ENCODE data around the gene IGSF11. TPM values are rescaled to one million over a fixed set of nuclear protein-coding genes. Genes with fewer than 3 reads are reported as not detected.

Gene IGSF11
- total RNA-seq, 1 donor from 2014 or later: 0.39 TPM

- Mint-ChIP-seq H3K4me1 (ENCODE audit: low read depth, unreplicated experiment) (peaks cover 11% of the 10 kb centered on the region), H3K4me3 (ENCODE audit: unreplicated experiment) (no peak overlapping the region), H3K9me3 (ENCODE audit: unreplicated experiment) (no peaks in the 10 kb centered on the region), H3K36me3 (ENCODE audit: low read depth, unreplicated experiment) (no peaks in the 10 kb centered on the region), H3K27ac (ENCODE audit: unreplicated experiment) (no peak overlapping the region), H3K27me3 (ENCODE audit: low read depth, unreplicated experiment) (no peaks in the 10 kb centered on the region)
- Histone ChIP-seq H3K4me2 (ENCODE audit: low read length) (no peak overlapping the region), H3K79me2 (ENCODE audit: insufficient read depth, low read length) (no peaks in the 10 kb centered on the region), H3K27ac (ENCODE audit: low read depth, low read length) (no peak overlapping the region), H3K4me3 (ENCODE audit: insufficient read depth, low read depth, low read length) (no peak overlapping the region), H3K36me3 (ENCODE audit: insufficient read depth, low read length) (no peaks in the 10 kb centered on the region), H4K20me1 (ENCODE audit: insufficient read depth, low read length) (no peaks in the 10 kb centered on the region), H3K9me3 (ENCODE audit: insufficient read depth, low read depth, low read length) (no peaks in the 10 kb centered on the region), H3K27me3 (ENCODE audit: insufficient read depth, low read length) (no peaks in the 10 kb centered on the region), H3K4me1 (ENCODE audit: insufficient read depth, low read length) (no peaks in the 10 kb centered on the region), H3K9ac (ENCODE audit: low read length) (no peak overlapping the region), H2AFZ (ENCODE audit: low read depth, low read length) (no peak overlapping the region)
- FAIRE-seq: no peak
- DNase-seq (ENCODE audit: low read depth): no peak
- TF ChIP-seq, protein P1, sequence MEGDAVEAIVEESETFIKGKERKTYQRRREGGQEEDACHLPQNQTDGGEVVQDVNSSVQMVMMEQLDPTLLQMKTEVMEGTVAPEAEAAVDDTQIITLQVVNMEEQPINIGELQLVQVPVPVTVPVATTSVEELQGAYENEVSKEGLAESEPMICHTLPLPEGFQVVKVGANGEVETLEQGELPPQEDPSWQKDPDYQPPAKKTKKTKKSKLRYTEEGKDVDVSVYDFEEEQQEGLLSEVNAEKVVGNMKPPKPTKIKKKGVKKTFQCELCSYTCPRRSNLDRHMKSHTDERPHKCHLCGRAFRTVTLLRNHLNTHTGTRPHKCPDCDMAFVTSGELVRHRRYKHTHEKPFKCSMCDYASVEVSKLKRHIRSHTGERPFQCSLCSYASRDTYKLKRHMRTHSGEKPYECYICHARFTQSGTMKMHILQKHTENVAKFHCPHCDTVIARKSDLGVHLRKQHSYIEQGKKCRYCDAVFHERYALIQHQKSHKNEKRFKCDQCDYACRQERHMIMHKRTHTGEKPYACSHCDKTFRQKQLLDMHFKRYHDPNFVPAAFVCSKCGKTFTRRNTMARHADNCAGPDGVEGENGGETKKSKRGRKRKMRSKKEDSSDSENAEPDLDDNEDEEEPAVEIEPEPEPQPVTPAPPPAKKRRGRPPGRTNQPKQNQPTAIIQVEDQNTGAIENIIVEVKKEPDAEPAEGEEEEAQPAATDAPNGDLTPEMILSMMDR (IDR thresholded peaks at IDR 0.05; ENCODE audit: insufficient read depth, low read depth, low read length): no peak
- no peak for TF ChIP-seq EZH2 (IDR thresholded peaks at IDR 0.05; ENCODE audit: insufficient read depth, low read length)
Observed at GRCh38 chr3:118942671-118943070, 92.0 kb downstream of the IGSF11 start.

DNA sequence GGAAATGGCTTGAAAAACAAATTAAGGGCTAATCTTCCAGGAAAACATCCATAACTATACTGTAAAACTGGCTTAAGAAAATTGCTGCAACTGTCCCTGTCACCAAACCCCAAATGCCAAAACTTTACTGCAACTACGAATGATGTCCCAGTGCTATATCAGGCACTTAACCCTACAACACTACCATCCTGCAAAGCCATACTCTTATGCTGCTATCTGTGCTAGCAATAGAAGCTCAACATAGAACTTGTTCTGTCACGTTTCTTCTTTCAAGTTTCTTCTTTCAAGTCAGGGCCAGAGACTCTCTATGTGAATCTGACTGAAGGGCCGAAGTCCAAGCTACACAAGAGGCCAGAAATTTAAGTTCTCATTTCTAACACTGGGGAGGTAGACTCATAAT, 92.5 kb downstream of the IGSF11 start:
- H3K4me3 ChIP-seq (ENCODE audit: insufficient read depth, low read depth, low read length): no peak overlapping the region
- H3K4me2 ChIP-seq (ENCODE audit: low read length): no peak overlapping the region
- H3K27ac Mint-ChIP-seq (ENCODE audit: unreplicated experiment): no peak overlapping the region
- no peaks in the 10 kb centered on the region for H4K20me1 ChIP-seq (ENCODE audit: insufficient read depth, low read length)
- no peak overlapping the region for H3K27ac ChIP-seq (ENCODE audit: low read depth, low read length)
- peaks cover 11% of the 10 kb centered on the region for H3K4me1 Mint-ChIP-seq (ENCODE audit: low read depth, unreplicated experiment)
- H3K36me3 Mint-ChIP-seq (ENCODE audit: low read depth, unreplicated experiment): no peaks in the 10 kb centered on the region
- no peaks in the 10 kb centered on the region for H3K27me3 Mint-ChIP-seq (ENCODE audit: low read depth, unreplicated experiment)
- no peaks in the 10 kb centered on the region for H3K9me3 Mint-ChIP-seq (ENCODE audit: unreplicated experiment)
- H3K9me3 ChIP-seq (ENCODE audit: insufficient read depth, low read depth, low read length): no peaks in the 10 kb centered on the region
- no peaks in the 10 kb centered on the region for H3K36me3 ChIP-seq (ENCODE audit: insufficient read depth, low read length)
- H3K27me3 ChIP-seq (ENCODE audit: insufficient read depth, low read length): no peaks in the 10 kb centered on the region
- no peak for TF ChIP-seq EZH2 (IDR thresholded peaks at IDR 0.05; ENCODE audit: insufficient read depth, low read length)
- TF ChIP-seq, protein P1 (IDR thresholded peaks at IDR 0.05; ENCODE audit: insufficient read depth, low read depth, low read length): no peak
- no peak for FAIRE-seq
- no peak overlapping the region for H3K9ac ChIP-seq (ENCODE audit: low read length)
- DNase-seq (ENCODE audit: low read depth): no peak
- no peak overlapping the region for H3K4me3 Mint-ChIP-seq (ENCODE audit: unreplicated experiment)
- no peaks in the 10 kb centered on the region for H3K4me1 ChIP-seq (ENCODE audit: insufficient read depth, low read length)
- no peak overlapping the region for H2AFZ ChIP-seq (ENCODE audit: low read depth, low read length)
- H3K79me2 ChIP-seq (ENCODE audit: insufficient read depth, low read length): no peaks in the 10 kb centered on the region

DNA sequence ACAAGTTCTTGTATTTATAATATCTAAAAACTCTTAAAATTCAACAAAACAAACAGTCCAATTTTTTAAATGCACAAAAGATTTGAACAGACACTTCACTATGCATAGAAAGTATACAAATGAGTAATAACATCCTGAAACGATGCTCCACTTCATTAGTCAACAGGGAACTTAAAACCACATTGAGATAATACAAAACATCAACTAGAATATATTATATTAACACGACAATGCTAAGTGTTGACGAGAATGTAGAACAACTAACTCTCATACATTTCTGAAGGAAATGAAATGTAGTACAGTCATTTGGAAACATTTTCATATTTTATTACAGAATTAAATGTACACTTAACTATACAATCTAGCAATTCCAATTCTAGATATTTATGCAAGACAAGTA, 93.4 kb downstream of the IGSF11 start:
- Mint-ChIP-seq H3K9me3 (ENCODE audit: unreplicated experiment) (no peaks in the 10 kb centered on the region), H3K27ac (ENCODE audit: unreplicated experiment) (no peak overlapping the region), H3K27me3 (ENCODE audit: low read depth, unreplicated experiment) (no peaks in the 10 kb centered on the region), H3K4me3 (ENCODE audit: unreplicated experiment) (no peak overlapping the region), H3K4me1 (ENCODE audit: low read depth, unreplicated experiment) (peaks cover 8% of the 10 kb centered on the region), H3K36me3 (ENCODE audit: low read depth, unreplicated experiment) (no peaks in the 10 kb centered on the region)
- H2AFZ ChIP-seq (ENCODE audit: low read depth, low read length): no peak overlapping the region
- FAIRE-seq: no peak
- no peaks in the 10 kb centered on the region for H3K36me3 ChIP-seq (ENCODE audit: insufficient read depth, low read length)
- H3K27me3 ChIP-seq (ENCODE audit: insufficient read depth, low read length): no peaks in the 10 kb centered on the region
- no peak overlapping the region for H3K4me3 ChIP-seq (ENCODE audit: insufficient read depth, low read depth, low read length)
- H3K9ac ChIP-seq (ENCODE audit: low read length): no peak overlapping the region
- TF ChIP-seq, protein P1 (IDR thresholded peaks at IDR 0.05; ENCODE audit: insufficient read depth, low read depth, low read length): no peak
- no peak for TF ChIP-seq EZH2 (IDR thresholded peaks at IDR 0.05; ENCODE audit: insufficient read depth, low read length)
- H3K4me2 ChIP-seq (ENCODE audit: low read length): no peak overlapping the region
- H3K9me3 ChIP-seq (ENCODE audit: insufficient read depth, low read depth, low read length): no peaks in the 10 kb centered on the region
- no peak overlapping the region for H3K27ac ChIP-seq (ENCODE audit: low read depth, low read length)
- H3K4me1 ChIP-seq (ENCODE audit: insufficient read depth, low read length): no peaks in the 10 kb centered on the region
- no peaks in the 10 kb centered on the region for H4K20me1 ChIP-seq (ENCODE audit: insufficient read depth, low read length)
- no peaks in the 10 kb centered on the region for H3K79me2 ChIP-seq (ENCODE audit: insufficient read depth, low read length)
- DNase-seq (ENCODE audit: low read depth): no peak
